HG03064 (cell line): ENCODE results near the gene MYOM1.
A peak's percentile ranks its signal among the peaks of the same experiment; 100 is the strongest.
"Not testable (repeated sequence)": the region's sequence is repeated elsewhere in the genome, so short reads cannot be mapped to it uniquely, and the experiment has no call there.

Source experiments
- ATAC-seq: cut with Tn5 transposase; IDR thresholded peaks from one replicate; pipeline ENCODE4 v1.9.1; 2021; ENCODE audit warnings: low read depth; ENCODE audit not compliant: unreplicated experiment

Gene MYOM1

DNA sequence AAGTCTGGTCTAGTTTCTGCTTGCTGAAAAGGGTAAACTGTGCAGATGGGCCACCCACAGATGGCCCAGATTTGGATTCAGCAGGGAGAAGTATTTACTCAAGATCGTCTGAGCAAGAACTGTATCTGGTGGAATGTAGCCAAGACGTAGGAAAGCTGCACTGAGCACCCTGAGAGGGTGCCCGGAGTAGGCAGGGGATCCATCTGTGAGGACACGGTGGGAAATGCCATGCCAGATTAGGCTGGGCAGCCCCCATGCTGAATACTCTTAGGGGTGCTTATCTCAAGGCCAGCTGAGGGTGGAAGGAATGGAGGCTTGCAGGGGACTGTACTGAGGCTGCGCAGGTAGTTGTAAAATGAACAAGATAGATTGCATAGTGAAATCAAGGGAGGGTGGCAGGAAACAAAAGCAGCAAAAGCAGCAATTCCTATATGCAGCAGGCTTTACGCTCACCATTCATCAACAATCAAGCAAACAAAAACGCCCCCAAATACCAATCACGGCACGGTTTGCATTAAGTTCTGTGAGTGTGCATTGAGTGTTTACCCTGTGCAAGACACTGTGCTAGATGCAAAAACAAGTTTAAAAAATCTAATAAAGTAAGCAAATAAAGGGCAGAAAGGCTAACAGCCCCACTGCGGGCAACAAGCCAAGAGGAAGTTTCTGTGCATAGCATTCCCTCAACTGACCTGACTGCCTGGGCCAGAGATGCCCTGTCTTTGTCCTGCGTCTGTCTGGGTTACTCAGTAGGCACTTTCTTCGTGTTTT, 174.7 kb downstream of the MYOM1 start:
- ATAC-seq = no peak

DNA sequence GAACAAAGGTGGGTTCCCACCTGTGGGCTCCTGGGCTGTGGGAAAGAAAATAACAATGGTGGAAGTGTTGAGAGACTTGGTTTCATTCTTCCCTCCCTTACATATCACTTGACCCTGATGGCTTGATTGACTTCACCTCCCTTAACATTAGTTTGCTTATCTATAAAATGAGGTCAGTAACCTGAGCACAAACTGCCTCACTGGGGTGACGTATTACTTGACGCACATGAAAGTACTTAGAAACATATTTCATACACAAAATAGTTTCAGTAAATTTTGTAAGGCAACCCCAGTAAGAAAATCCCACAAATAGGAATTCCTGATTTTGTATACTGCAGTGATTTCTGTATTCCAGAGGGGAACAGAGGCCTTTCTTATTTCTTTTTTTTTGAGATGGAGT, 177.4 kb downstream of the MYOM1 start:
- no peak for ATAC-seq

DNA sequence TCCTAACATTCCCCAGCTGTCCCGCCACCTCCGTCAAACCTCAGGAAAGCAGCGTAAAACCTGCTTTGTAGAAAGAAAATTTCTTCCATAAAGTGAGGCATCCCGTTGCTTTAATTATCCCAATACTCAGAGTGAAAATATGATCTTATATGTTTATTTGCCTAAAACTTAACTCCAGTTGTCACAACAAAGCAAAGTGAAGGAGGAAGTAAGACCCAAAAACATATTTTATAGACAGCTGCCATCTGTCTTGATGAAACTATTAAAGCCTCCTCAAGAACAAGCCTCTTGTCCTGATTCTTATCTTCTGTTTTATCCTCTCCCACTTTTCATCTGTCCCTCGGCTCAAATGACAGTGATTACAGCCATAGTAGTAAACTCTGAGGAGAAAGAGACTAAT, 177.9 kb downstream of the MYOM1 start:
- ATAC-seq = no peak

DNA sequence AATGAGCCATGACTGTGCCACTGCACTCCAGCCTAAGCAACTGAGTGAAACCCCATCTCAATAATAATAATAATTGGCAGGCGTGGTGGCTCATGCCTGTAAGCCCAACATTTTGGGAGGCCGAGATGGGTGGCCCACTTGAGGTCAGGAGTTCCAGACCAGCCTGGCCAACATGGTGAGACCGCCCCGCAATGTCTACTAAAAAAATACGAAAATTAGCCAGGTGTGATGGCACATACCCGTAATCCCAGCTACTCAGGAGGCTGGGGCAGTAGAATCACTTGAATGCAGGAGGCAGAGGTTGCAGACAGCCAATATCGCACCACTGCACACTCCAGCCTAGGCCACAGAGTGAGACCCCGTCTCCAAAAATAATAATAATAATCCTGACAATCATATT, 178.9 kb downstream of the MYOM1 start:
- ATAC-seq = no peak

DNA sequence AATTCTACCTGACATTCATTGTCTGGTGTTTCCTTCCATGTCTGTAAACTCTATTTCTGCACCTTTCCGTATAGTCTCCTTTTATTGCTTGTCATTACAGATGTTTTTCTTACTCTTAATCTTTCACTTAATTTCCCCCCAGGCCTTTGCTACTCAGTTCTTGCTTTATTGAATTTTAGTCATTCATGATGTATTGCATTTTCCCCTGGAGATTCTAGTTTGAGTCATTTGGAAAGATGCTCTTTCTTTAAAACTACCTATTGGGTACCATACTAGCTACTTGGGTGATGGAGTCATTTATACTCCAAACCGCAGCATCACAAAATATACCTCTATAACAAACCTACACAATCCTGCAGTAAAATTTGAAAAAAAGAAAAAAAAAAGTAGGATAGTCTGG, 179.6 kb downstream of the MYOM1 start:
- ATAC-seq = no peak

DNA sequence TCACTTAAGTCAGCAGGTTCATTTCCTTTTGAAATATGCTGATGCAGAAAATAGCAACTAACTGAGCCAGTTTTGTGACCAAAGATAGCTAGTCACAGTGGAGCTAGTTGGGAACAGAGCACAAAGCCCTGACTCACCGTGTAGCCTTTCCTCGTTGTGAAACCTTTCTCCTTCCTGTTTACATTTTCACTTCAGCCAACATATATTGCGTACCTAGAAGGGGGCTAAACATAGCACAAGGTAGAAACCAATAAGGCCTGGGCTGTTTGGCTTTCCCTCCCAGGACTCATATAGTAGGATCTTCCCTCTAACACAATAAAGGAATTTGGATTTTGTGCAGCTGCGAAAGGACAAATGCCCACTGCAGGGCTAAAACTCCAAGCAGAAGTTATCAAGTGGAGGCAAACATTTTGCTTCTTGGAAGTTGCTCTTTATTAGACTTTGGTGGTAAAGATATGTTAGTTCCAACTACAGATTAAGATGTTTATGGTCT, 182.3 kb downstream of the MYOM1 start:
- ATAC-seq = peak; percentile 95

DNA sequence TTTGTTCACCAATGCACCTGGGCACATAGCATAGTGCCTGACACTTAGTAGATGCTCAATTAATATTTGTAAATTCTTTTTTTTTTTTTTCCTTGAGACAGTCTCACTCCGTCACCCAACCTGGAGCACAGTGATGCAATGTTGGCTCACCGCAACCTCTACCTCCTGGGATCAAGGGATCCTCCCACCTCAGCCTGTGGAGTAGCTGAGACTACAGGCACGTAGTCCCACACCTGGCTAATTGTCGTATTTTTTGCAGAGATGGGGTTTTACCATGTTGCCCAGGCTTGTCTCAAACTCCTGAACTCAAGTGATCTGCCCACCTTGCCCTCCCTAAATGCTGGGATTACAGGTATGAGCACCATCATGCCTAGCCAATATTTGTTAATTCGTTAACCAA, 183.7 kb downstream of the MYOM1 start:
- no peak for ATAC-seq

DNA sequence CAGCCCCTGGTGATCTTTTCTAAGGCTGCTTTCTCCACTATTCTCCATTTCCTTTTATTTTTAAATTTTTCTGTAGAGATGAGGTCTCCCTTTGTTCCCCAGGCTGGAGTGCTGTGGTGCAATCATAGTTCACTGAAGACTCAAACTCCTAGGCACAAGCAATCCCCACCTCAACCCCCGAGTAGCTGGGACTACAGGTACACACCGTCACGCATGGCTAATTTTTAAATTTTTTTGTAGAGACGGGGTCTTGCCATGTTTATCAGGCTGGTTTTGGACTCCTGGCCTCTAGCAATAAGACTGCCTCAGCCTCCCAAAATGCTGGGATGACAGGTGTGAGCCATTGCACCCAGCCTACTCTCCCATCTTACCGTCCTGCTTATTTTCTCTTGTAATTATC, 184.1 kb downstream of the MYOM1 start:
- no peak for ATAC-seq

DNA sequence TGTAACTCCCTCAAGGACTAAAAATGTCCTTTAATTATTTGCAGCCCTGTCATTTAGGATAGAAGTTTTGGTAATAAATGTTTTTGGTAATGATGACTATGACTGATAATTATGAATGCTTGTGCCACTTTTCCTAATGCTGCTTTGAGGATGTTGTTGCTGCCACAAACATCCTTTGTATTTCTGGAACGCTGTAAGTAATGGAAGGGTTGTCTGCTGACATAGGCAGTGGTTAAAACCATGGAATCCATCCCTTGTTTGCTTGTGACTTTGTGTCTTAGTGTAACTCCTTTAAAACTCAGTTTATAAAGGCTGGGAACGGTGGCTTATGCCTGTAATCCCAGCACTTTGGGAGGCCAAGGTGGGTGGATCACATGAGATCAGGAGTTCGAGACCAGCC, 187.0 kb downstream of the MYOM1 start:
- no peak for ATAC-seq

DNA sequence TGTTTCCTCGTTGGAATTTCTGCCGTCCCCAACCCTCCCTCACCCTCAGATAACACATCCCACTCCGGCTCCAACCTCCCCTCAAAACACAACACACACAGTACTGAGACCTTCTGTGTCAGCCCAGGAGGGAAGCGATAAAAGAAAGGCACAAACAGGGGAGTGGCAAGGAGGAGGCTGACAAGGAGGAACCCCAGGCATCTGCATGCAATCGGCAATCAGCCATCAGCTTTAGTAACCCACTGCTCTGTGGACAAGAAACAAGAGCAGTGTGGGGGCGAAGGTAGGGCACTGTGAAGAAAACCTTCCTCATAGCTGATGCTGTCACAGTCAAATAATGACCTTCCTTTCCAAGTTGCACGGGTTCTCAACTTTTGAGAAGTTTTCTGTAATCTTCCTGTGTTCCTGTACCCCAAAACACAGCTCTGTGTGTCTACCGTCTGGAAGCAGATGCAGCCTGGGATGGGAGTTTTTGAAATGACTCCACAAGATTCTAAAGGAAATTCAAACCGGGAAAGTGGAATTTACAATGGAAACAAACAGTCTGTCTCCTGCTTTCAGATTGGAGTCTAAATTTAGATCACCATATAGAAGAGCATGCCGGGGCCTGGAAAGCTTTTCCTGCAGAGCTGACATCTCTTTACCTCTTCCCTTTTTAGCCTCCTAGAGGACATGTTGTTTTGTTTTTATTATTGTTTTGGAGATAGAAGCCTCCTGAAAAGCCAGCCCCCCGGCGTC, 190.4 kb downstream of the MYOM1 start:
- ATAC-seq = no peak

DNA sequence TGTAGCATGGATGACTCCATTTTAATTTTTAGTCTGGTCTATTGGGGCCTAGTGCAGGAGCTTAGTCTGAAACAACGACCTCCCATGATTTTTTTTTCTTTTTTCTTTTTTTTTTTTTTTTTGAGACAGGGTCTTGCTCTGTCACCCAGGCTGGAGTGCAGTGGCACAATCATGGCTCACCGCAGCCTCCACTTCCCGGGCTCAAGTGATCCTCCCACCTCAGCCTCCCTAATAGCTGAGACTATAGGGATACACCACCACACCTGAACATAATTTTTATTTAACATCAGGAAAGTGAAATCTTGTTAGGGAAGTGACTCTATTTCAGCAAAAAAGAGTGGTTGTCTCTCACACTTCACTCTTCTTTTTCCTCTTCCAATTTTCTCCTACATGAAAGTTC, 191.7 kb downstream of the MYOM1 start:
- ATAC-seq = not testable (repeated sequence)

DNA sequence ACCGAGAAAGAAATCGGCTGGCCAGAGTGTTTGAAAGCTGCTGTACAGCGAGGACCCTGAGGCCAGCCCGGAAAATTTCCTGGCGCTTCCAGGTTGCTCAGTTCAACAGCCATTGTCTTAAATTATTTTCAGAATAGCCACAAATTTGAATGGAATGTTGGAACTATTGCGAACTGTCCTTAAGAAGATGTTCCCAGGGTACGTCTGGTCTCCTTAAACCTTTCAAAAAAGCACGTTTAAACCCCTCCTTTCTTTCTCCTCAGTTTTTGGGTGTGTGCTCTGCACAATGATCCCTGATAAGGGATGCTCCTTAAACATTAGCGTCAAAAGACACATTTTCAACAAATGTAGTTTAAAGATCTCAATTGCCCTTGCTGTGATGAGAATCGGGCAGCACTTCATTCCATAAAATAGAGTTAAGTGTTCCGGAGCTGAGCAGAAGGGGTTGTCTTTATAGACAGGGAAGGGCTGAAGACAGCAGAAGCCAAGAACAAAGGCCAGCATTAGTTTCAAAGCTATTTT, 192.3 kb downstream of the MYOM1 start:
- ATAC-seq = no peak

DNA sequence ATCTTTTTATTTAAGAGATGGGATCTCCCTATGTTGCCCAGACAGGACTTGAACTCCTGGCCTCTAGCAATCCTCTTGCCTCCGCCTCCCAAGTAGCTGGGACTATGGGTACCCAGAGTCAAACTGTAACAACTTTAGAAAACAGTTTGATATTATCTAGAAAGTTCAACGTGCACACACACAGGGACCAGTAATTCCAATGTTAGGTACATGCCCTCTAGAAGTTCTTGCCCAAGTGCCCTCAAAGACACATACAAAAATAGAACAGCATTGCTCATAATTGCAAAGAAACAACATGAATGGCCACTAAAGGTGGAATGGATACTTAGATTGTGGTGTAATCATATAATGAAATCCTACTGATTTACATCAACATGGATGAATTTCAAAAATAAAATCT, 194.2 kb downstream of the MYOM1 start:
- ATAC-seq = no peak

DNA sequence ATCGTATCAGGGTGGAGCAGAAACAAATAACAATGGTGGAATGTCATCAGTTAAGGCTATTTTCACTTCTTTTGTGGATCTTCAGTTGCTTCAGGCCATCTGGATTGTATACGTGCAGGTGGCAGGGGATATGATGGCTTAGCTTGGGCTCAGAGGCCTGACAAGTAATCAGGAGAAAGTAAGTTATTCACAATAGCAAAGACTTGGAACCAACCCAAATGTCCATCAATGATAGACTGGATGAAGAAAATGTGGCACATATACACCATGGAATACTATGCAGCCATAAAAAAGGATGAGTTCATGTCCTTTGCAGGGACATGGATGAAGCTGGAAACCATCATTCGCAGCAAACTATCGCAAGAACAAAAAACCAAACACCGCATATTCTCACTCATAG, 196.2 kb downstream of the MYOM1 start:
- ATAC-seq = not testable (repeated sequence)
